T47D (cell line): ENCODE results near the gene NPHP3.
A peak's percentile ranks its signal among the peaks of the same experiment; 100 is the strongest.
"Not testable (repeated sequence)": the region's sequence is repeated elsewhere in the genome, so short reads cannot be mapped to it uniquely, and the experiment has no call there.

Source experiments
- DNase-seq, 2 experiments: peaks; one replicate each; pipeline versions ENCODE4 v3.0.0 to v3.0.0-alpha.2; 2011 to 2012; ENCODE audit warnings: low read depth in 1 of 2, low spot score in 1 of 2
- JUND ChIP-seq: IDR thresholded peaks from 2 replicates; pipeline ENCODE4 v1.6.1; 2012; ENCODE audit warnings: low read depth
- in situ Hi-C: cut with HindIII; loops from 2 replicates; pipeline ENCODE4 v1.10.0; 2016; ENCODE audit warnings: low sequenced_read_pairs, low pct_unique_long_range_greater_than_20kb

Gene NPHP3

GRCh38 chr3:132652640-132653270 lies 69.5 kb downstream of the NPHP3 start:
- no peak for TF ChIP-seq JUND
- in situ Hi-C loops: no loop called here
- DNase-seq: no peak

GRCh38 chr3:132650153-132650552 lies 72.1 kb downstream of the NPHP3 start:
- in situ Hi-C loops: no loop called here
- no peak for TF ChIP-seq JUND
- DNase-seq: no peak

GRCh38 chr3:132645058-132645457 lies 77.2 kb downstream of the NPHP3 start:
- TF ChIP-seq JUND: no peak
- in situ Hi-C loops: no loop called here
- DNase-seq: no peak

GRCh38 chr3:132643366-132643765 lies 78.8 kb downstream of the NPHP3 start:
- no peak for DNase-seq
- in situ Hi-C loops: no loop called here

GRCh38 chr3:132642539-132642847 lies 79.7 kb downstream of the NPHP3 start:
- in situ Hi-C loops: no loop called here
- no peak for DNase-seq
- no peak for TF ChIP-seq JUND

More at GRCh38 chr3:132643366-132643765, 78.8 kb downstream of the NPHP3 start:
- no peak for TF ChIP-seq JUND

- in situ Hi-C loops: no loop called here
- TF ChIP-seq JUND: no peak
- DNase-seq: peak; percentile 40 to 66
Observed at GRCh38 chr3:132641837-132642538, 80.2 kb downstream of the NPHP3 start.

- in situ Hi-C loops, DNase-seq: not testable (repeated sequence)
Observed at GRCh38 chr3:132641427-132641826, 80.8 kb downstream of the NPHP3 start.

- TF ChIP-seq JUND: no peak
- no peak for DNase-seq
- in situ Hi-C loops: no loop called here
Observed at GRCh38 chr3:132638706-132639105, 83.5 kb downstream of the NPHP3 start.

GRCh38 chr3:132637590-132637989 lies 84.6 kb downstream of the NPHP3 start:
- TF ChIP-seq JUND: no peak
- in situ Hi-C loops: no loop called here
- DNase-seq: no peak

GRCh38 chr3:132635052-132635451 lies 87.2 kb downstream of the NPHP3 start:
- no peak for TF ChIP-seq JUND
- in situ Hi-C loops: no loop called here

More at GRCh38 chr3:132635052-132635451, 87.2 kb downstream of the NPHP3 start:
- DNase-seq: no peak
